Cardiac muscle cell (in vitro differentiated cells and primary cell): ENCODE results near the gene SLC7A8. TPM values are rescaled to one million over a fixed set of nuclear protein-coding genes. Genes with fewer than 3 reads are reported as not detected.

Source experiments
- DNase-seq, 2 donors: peaks; one replicate each; pipeline versions ENCODE4 v3.0.0 to v3.0.0-alpha.2; 2010 to 2017; ENCODE audit warnings: low read depth in 1 of 2, low spot score in 1 of 2
- H3K27ac ChIP-seq: fragments of 200-600 bp; sonication (generic); 2 replicates; pipeline ENCODE4 v1.5.1; 2016
- H3K27me3 ChIP-seq: fragments of 200-600 bp; sonication (generic); 2 replicates; pipeline ENCODE4 v1.6.0; 2016; ENCODE audit warnings: control low read depth
- H3K36me3 ChIP-seq: fragments of 200-600 bp; sonication (generic); 2 replicates; pipeline ENCODE4 v1.5.1; 2016; ENCODE audit warnings: control low read depth
- H3K4me1 ChIP-seq: fragments of 200-600 bp; sonication (generic); 2 replicates; pipeline ENCODE4 v1.8.1; 2017; ENCODE audit warnings: low read depth, mild to moderate bottlenecking, mixed run types
- H3K4me3 ChIP-seq: fragments of 200-600 bp; sonication (generic); 2 replicates; pipeline ENCODE4 v1.5.1; 2016; ENCODE audit warnings: mild to moderate bottlenecking
- H3K9me3 ChIP-seq: fragments of 200-600 bp; sonication (generic); 2 replicates; pipeline ENCODE4 v1.5.1; 2017; ENCODE audit warnings: low read depth, mild to moderate bottlenecking, control low read depth
- CTCF ChIP-seq: IDR thresholded peaks from 2 replicates; pipeline ENCODE4 v1.5.1; 2012; ENCODE audit warnings: low read depth, mild to moderate bottlenecking, low read length
- polyA plus RNA-seq: library from polyadenylated mRNA; unstranded; fragments of >200 nt; fragmentation: Nextera tagmentation; extraction: Ambion mirVana; gene quantifications from 2 replicates; pipeline ENCODE4 v1.2.1, GENCODE V29; 2016
- total RNA-seq: library from RNA; depleted of rRNA; stranded (reverse); fragments of >200 nt; gene quantifications from 2 replicates; pipeline ENCODE4 v1.2.3, GENCODE V29; 2016

Gene SLC7A8
- total and polyA plus RNA-seq, 2 experiments from 2014 or later = 14.0 to 14.1 TPM

- Histone ChIP-seq H3K9me3 (no peaks in the 10 kb centered on the region), H3K27me3 (no peaks in the 10 kb centered on the region), H3K36me3 (no peaks in the 10 kb centered on the region), H3K4me3 (no peak overlapping the region), H3K4me1 (peaks cover 7% of the 10 kb centered on the region), H3K27ac (no peak overlapping the region)
- no peak for DNase-seq
- no peak for TF ChIP-seq CTCF
Measured at GRCh38 chr14:23143911-23144310, 39.5 kb downstream of the SLC7A8 start.

- H3K36me3 ChIP-seq = no peaks in the 10 kb centered on the region
Measured at GRCh38 chr14:23142826-23143225, 40.6 kb downstream of the SLC7A8 start.

GRCh38 chr14:23141706-23142444, 41.6 kb downstream of the SLC7A8 start:
- no peaks in the 10 kb centered on the region for H3K36me3 ChIP-seq
- no peaks in the 10 kb centered on the region for H3K27me3 ChIP-seq
- peak in 1 of 2 donors; percentile 90 for DNase-seq
- no peaks in the 10 kb centered on the region for H3K9me3 ChIP-seq
- no peak for TF ChIP-seq CTCF
- peaks cover 7% of the 10 kb centered on the region for H3K4me1 ChIP-seq
- H3K27ac ChIP-seq = no peak overlapping the region
- no peak overlapping the region for H3K4me3 ChIP-seq

More at GRCh38 chr14:23142826-23143225, 40.6 kb downstream of the SLC7A8 start:
- no peak for TF ChIP-seq CTCF
- no peaks in the 10 kb centered on the region for H3K9me3 ChIP-seq
- DNase-seq = no peak
- no peaks in the 10 kb centered on the region for H3K27me3 ChIP-seq
- H3K4me1 ChIP-seq = peaks cover 7% of the 10 kb centered on the region
- no peak overlapping the region for H3K4me3 ChIP-seq
- no peak overlapping the region for H3K27ac ChIP-seq

GRCh38 chr14:23140371-23140770, 43.1 kb downstream of the SLC7A8 start:
- H3K9me3 ChIP-seq = no peaks in the 10 kb centered on the region
- no peak for TF ChIP-seq CTCF
- H3K27me3 ChIP-seq = no peaks in the 10 kb centered on the region
- peaks cover 7% of the 10 kb centered on the region for H3K4me1 ChIP-seq
- DNase-seq = peak in 1 of 2 donors; percentile 38
- H3K4me3 ChIP-seq = no peak overlapping the region
- H3K27ac ChIP-seq = peak overlapping the region; percentile 78
- H3K36me3 ChIP-seq = no peaks in the 10 kb centered on the region

GRCh38 chr14:23139874-23140273, 43.6 kb downstream of the SLC7A8 start:
- H3K4me3 ChIP-seq = no peak overlapping the region
- peak overlapping the region; percentile 78 for H3K27ac ChIP-seq
- DNase-seq = no peak
- no peaks in the 10 kb centered on the region for H3K9me3 ChIP-seq
- no peak for TF ChIP-seq CTCF
- no peaks in the 10 kb centered on the region for H3K36me3 ChIP-seq
- H3K27me3 ChIP-seq = no peaks in the 10 kb centered on the region
- peaks cover 7% of the 10 kb centered on the region for H3K4me1 ChIP-seq
